RCC 7860 (cell line): ENCODE measurements around the gene MORC2.
A peak's percentile ranks its signal among the peaks of the same experiment; 100 is the strongest.

Source experiments
- DNase-seq: peaks from one replicate; pipeline ENCODE4 v3.0.0-alpha.2; 2015; ENCODE audit warnings: low spot score
- FAIRE-seq: peaks from 2 replicates; lab custom pipeline; 2012; peaks lifted over from hg19 to GRCh38; lab: Jason Lieb, UNC

The MORC2 gene

GRCh38 chr22:30949934-30950660 is 18.5 kb downstream of the MORC2 start:
- no peak for FAIRE-seq
- DNase-seq: no peak

GRCh38 chr22:30948930-30949342 is 19.6 kb downstream of the MORC2 start:
- DNase-seq (no peak), FAIRE-seq (no peak)

GRCh38 chr22:30947816-30948454 is 20.6 kb downstream of the MORC2 start:
- DNase-seq (peak; percentile 20), FAIRE-seq (no peak)

- FAIRE-seq (no peak), DNase-seq (no peak)
Observed at GRCh38 chr22:30947173-30947815, 21.3 kb downstream of the MORC2 start.

- FAIRE-seq (no peak), DNase-seq (no peak)
Observed at GRCh38 chr22:30946354-30946753, 22.2 kb downstream of the MORC2 start.

GRCh38 chr22:30945653-30946052 is 22.9 kb downstream of the MORC2 start:
- DNase-seq: no peak
- FAIRE-seq: no peak

GRCh38 chr22:30944986-30945385 is 23.6 kb downstream of the MORC2 start:
- DNase-seq: no peak
- FAIRE-seq: no peak

- DNase-seq: no peak
- no peak for FAIRE-seq
Observed at GRCh38 chr22:30943368-30943767, 25.2 kb downstream of the MORC2 start.

- DNase-seq (no peak), FAIRE-seq (no peak)
Observed at GRCh38 chr22:30941363-30941740, 27.2 kb downstream of the MORC2 start.

GRCh38 chr22:30940685-30941362 is 27.8 kb downstream of the MORC2 start:
- DNase-seq: no peak

GRCh38 chr22:30934053-30934452 is 34.5 kb downstream of the MORC2 start:
- DNase-seq (no peak), FAIRE-seq (no peak)

More at GRCh38 chr22:30940685-30941362, 27.8 kb downstream of the MORC2 start:
- FAIRE-seq: no peak

GRCh38 chr22:30933457-30933856 is 35.1 kb downstream of the MORC2 start:
- DNase-seq (no peak), FAIRE-seq (no peak)

GRCh38 chr22:30932661-30933060 is 35.9 kb downstream of the MORC2 start:
- FAIRE-seq (no peak), DNase-seq (no peak)

GRCh38 chr22:30931541-30932300 is 36.9 kb downstream of the MORC2 start:
- DNase-seq: no peak
- FAIRE-seq: no peak

- DNase-seq: no peak
- no peak for FAIRE-seq
Observed at GRCh38 chr22:30930228-30930627, 38.3 kb downstream of the MORC2 start.

- FAIRE-seq: no peak
- no peak for DNase-seq
Observed at GRCh38 chr22:30928401-30928800, 40.2 kb downstream of the MORC2 start.

- DNase-seq (no peak), FAIRE-seq (no peak)
Observed at GRCh38 chr22:30927806-30928205, 40.8 kb downstream of the MORC2 start.

- FAIRE-seq (no peak), DNase-seq (no peak)
Observed at GRCh38 chr22:30926706-30927105, 41.9 kb downstream of the MORC2 start.

GRCh38 chr22:30925667-30926066 is 42.9 kb downstream of the MORC2 start:
- no peak for FAIRE-seq
- no peak for DNase-seq

- FAIRE-seq (no peak), DNase-seq (no peak)
Observed at GRCh38 chr22:30923168-30923900, 45.2 kb downstream of the MORC2 start.
